NK-92 (cell line): ENCODE data around the gene SEMA6D.

Experiments
- DNase-seq: peaks from one replicate; lab custom pipeline; 2025; ENCODE audit not compliant: unreplicated experiment; lab: John Stamatoyannopoulos, UW

The SEMA6D gene

GRCh38 chr15:47780971-47781370, 63.7 kb downstream of the SEMA6D start:
- DNase-seq: no peak

GRCh38 chr15:47781527-47781926, 64.2 kb downstream of the SEMA6D start:
- no peak for DNase-seq

GRCh38 chr15:47784820-47785219, 67.5 kb downstream of the SEMA6D start:
- DNase-seq: no peak

- DNase-seq: no peak
Observed at GRCh38 chr15:47786371-47786770, 69.1 kb downstream of the SEMA6D start.

- no peak for DNase-seq
Observed at GRCh38 chr15:47787875-47788274, 70.6 kb downstream of the SEMA6D start.

- no peak for DNase-seq
Observed at GRCh38 chr15:47788685-47789084, 71.4 kb downstream of the SEMA6D start.

GRCh38 chr15:47791161-47791560, 73.9 kb downstream of the SEMA6D start:
- no peak for DNase-seq

- DNase-seq: no peak
Observed at GRCh38 chr15:47792231-47792630, 74.9 kb downstream of the SEMA6D start.

- no peak for DNase-seq
Observed at GRCh38 chr15:47794252-47794914, 77.1 kb downstream of the SEMA6D start.

- no peak for DNase-seq
Observed at GRCh38 chr15:47795864-47796263, 78.6 kb downstream of the SEMA6D start.

GRCh38 chr15:47796339-47796738, 79.0 kb downstream of the SEMA6D start:
- DNase-seq: no peak

GRCh38 chr15:47796830-47797229, 79.5 kb downstream of the SEMA6D start:
- no peak for DNase-seq

GRCh38 chr15:47801522-47801921, 84.2 kb downstream of the SEMA6D start:
- no peak for DNase-seq

GRCh38 chr15:47802216-47802615, 84.9 kb downstream of the SEMA6D start:
- no peak for DNase-seq

GRCh38 chr15:47803767-47804166, 86.5 kb downstream of the SEMA6D start:
- DNase-seq: no peak

- no peak for DNase-seq
Observed at GRCh38 chr15:47804733-47805132, 87.4 kb downstream of the SEMA6D start.

GRCh38 chr15:47806008-47806407, 88.7 kb downstream of the SEMA6D start:
- no peak for DNase-seq

GRCh38 chr15:47811172-47811571, 93.9 kb downstream of the SEMA6D start:
- no peak for DNase-seq

- no peak for DNase-seq
Observed at GRCh38 chr15:47812470-47812999, 95.2 kb downstream of the SEMA6D start.

GRCh38 chr15:47813748-47814384, 96.6 kb downstream of the SEMA6D start:
- no peak for DNase-seq

- no peak for DNase-seq
Observed at GRCh38 chr15:47814620-47815019, 97.3 kb downstream of the SEMA6D start.

GRCh38 chr15:47817969-47818548, 100.8 kb downstream of the SEMA6D start:
- no peak for DNase-seq
